ENCODE results near the gene NKG7.

- TF ChIP-seq CTCF (conservative IDR thresholded peaks at IDR 0.05; ENCODE audit: low read depth, low read length) (no peak), EZH2 (IDR thresholded peaks at IDR 0.05; ENCODE audit: borderline replicate concordance, low read depth, low read length, poor library complexity, severe bottlenecking) (no peak)
These were observed 38.7 kb upstream of the NKG7 start for GRCh38 chr19:51410950-51411748.

Data from A673 (cell line).